Thymus (tissue), 14 donors: ENCODE measurements around the gene NRXN3. TPM values are rescaled to one million over a fixed set of nuclear protein-coding genes. Genes with fewer than 3 reads are reported as not detected.

Experiments used
- DNase-seq, 9 donors: peaks; one replicate each; pipeline ENCODE4 v3.0.0-alpha.2; 2013; ENCODE audit warnings: low spot score in 9 of 9, low read depth in 6 of 9, missing footprints in 1 of 9
- H3K27ac ChIP-seq, 2 donors: one replicate each; pipeline ENCODE4 v1.5.1; 2013; ENCODE audit warnings: control low read depth in 1 of 2, low read depth in 1 of 2, low read length in 1 of 2, mild to moderate bottlenecking in 1 of 2, moderate library complexity in 1 of 2
- H3K27me3 ChIP-seq, 2 donors: one replicate each; pipeline ENCODE4 v1.5.1; 2013; ENCODE audit warnings: low read length in 1 of 2; ENCODE audit not compliant: control insufficient read depth in 2 of 2, insufficient read depth in 1 of 2
- H3K36me3 ChIP-seq, 2 donors: one replicate each; pipeline ENCODE4 v1.5.1; 2013; ENCODE audit warnings: low read length in 1 of 2, mild to moderate bottlenecking in 1 of 2, moderate library complexity in 1 of 2; ENCODE audit not compliant: control insufficient read depth in 2 of 2, insufficient read depth in 2 of 2
- H3K4me1 ChIP-seq, 2 donors: one replicate each; pipeline ENCODE4 v1.5.1; 2013; ENCODE audit warnings: low read length in 2 of 2; ENCODE audit not compliant: control insufficient read depth in 2 of 2, insufficient read depth in 2 of 2
- H3K4me3 ChIP-seq, 2 donors: one replicate each; pipeline ENCODE4 v1.5.1; 2013; ENCODE audit warnings: low read length in 2 of 2, control low read depth in 1 of 2, mild to moderate bottlenecking in 1 of 2
- H3K9me3 ChIP-seq, 2 donors: one replicate each; pipeline ENCODE4 v1.5.1; 2013; ENCODE audit warnings: low read length in 1 of 2, mild to moderate bottlenecking in 1 of 2; ENCODE audit not compliant: control insufficient read depth in 2 of 2, insufficient read depth in 1 of 2
- WGBS: extraction: QIAGEN DNeasy Blood & Tissue Kit; methylation state at CpG from one replicate; pipeline ENCODE4 v1.1.7; 2013; 5-methylcytosine and 5-hydroxymethylcytosine counted together
- long read RNA-seq, 10 donors: transcript quantifications; one replicate each; lab custom pipeline, GENCODE V29; 2026
- polyA plus RNA-seq: library from polyadenylated mRNA; stranded (reverse); fragments of 200-250 nt; gene quantifications from one replicate; pipeline ENCODE4 v1.2.3, GENCODE V29; 2013
- total RNA-seq: library from RNA; stranded (reverse); fragments of 120-200 nt; gene quantifications from one replicate; pipeline ENCODE4 v1.2.4, GENCODE V29; 2013
- donor health status: healthy.

NRXN3 gene
- 3.7 TPM for total RNA-seq
- 1.5 TPM for polyA plus RNA-seq
- long read RNA-seq, donor 1, result 0 reads
- long read RNA-seq, donor 2, result 0 reads
- long read RNA-seq, donor 3, result 0 reads
- long read RNA-seq, donor 4, result 0 reads
- long read RNA-seq, donor 5, result 0 reads
- long read RNA-seq, donor 6, result 0 reads
- long read RNA-seq, donor 7, result 0 reads
- long read RNA-seq, donor 8, result 0 reads
- long read RNA-seq, donor 9, result 0 reads
- long read RNA-seq, donor 10, result 0 reads

- 9% methylated on average over 7 of the region's 7 CpGs for WGBS
- no peak for DNase-seq
- H3K9me3 ChIP-seq, result no peaks in the 10 kb centered on the region
- no peak within 1 kb of the TSS for H3K27ac ChIP-seq
- no peaks in the 10 kb centered on the region for H3K36me3 ChIP-seq
- H3K4me3 ChIP-seq, result peak within 1 kb of the TSS in 1 of 2 donors; percentile 2
- peaks cover 0 to 21% of the 10 kb centered on the region in 2 donors for H3K27me3 ChIP-seq
- no peaks in the 10 kb centered on the region for H3K4me1 ChIP-seq
These were observed at the start of gene NRXN3 for GRCh38 chr14:78170203-78170602. TSS of gene NRXN3 (plus strand) at chr14:78170373. CDS start at chr14:78243094, 72,721 bp downstream.

DNA sequence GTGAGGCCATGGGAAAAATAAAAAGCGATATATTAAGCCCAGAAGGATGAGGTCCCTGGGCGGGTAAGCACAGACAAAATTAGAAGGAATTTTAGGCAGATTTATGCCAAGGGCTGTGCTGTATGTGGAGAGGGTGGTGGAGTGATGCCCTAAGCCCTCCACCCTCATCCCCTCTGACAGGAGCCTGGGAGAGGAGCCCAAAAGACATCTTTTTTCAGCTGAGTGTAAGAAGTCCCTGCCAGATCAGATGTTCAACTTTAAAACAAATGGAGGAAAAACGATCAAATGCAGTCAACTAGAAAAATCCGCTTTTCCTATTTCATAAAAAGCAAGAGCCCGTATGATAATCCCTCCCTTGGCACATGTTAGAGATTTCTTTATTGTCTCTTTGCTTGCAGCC lies 47.7 kb upstream of the NRXN3 start:
- Histone ChIP-seq H3K9me3 (no peaks in the 10 kb centered on the region), H3K4me1 (no peaks in the 10 kb centered on the region), H3K4me3 (no peak overlapping the region), H3K27me3 (no peaks in the 10 kb centered on the region), H3K27ac (no peak overlapping the region), H3K36me3 (no peaks in the 10 kb centered on the region)
- no peak for DNase-seq
- 94% methylated on average over 5 of the region's 5 CpGs for WGBS

- Histone ChIP-seq H3K4me1 (no peaks in the 10 kb centered on the region), H3K9me3 (no peaks in the 10 kb centered on the region), H3K36me3 (no peaks in the 10 kb centered on the region), H3K27ac (no peak overlapping the region), H3K4me3 (no peak overlapping the region), H3K27me3 (no peaks in the 10 kb centered on the region)
- no peak for DNase-seq
- WGBS, result 89% methylated on average over 2 of the region's 2 CpGs
These were observed 46.4 kb upstream of the NRXN3 start for GRCh38 chr14:78123650-78124253.

- DNase-seq, result no peak
- H3K4me1 ChIP-seq, result no peaks in the 10 kb centered on the region
- WGBS, result 86% methylated on average over 9 of the region's 9 CpGs
These were observed 42.2 kb upstream of the NRXN3 start for GRCh38 chr14:78127961-78128360.

DNA sequence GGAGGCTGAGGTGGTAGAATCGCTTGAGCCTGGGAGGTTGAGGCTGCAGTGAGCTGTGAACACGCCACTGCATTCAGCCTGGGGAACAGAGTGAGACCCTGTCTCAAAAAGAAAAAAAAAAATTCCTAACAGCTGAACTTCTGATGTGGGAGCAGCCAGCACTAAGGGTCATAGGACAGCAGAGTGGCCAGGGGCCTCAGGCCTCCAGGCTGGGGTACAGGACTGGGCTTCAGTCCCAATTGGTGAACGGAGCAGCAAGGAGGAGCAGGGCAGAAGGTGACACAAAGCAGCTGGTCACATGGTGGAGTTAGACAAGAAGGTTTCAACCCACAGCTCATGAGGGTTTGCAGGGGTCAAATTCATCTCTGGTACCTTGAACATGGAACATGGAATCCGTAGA lies 40.8 kb upstream of the NRXN3 start:
- Histone ChIP-seq H3K9me3 (no peaks in the 10 kb centered on the region), H3K27ac (no peak overlapping the region), H3K4me3 (no peak overlapping the region), H3K4me1 (no peaks in the 10 kb centered on the region), H3K36me3 (no peaks in the 10 kb centered on the region), H3K27me3 (no peaks in the 10 kb centered on the region)
- 81% methylated on average over 4 of the region's 4 CpGs for WGBS
- no peak for DNase-seq

More at GRCh38 chr14:78127961-78128360, 42.2 kb upstream of the NRXN3 start:
- H3K4me3 ChIP-seq, result no peak overlapping the region
- H3K36me3 ChIP-seq, result no peaks in the 10 kb centered on the region
- no peaks in the 10 kb centered on the region for H3K9me3 ChIP-seq
- H3K27me3 ChIP-seq, result no peaks in the 10 kb centered on the region
- no peak overlapping the region for H3K27ac ChIP-seq

DNA sequence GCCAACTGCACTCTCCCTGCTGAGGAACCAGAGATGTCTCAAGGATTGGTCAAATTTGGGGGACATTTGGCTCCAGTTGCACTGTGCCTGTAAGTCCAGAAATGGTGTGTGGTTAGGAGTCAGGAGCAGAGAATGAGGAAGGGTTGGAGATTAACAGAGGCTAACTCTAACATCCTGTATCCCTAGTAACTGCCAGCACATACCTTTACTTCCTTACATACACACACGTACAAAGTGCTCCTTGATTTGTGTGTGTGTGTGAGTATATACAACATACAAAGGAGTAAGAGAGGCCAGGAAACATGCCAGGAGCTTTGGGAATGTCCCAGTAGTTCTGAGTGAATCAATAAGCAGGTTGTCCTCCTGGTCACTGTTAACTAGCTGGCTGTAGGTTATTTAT lies 39.8 kb upstream of the NRXN3 start:
- no peak overlapping the region for H3K4me3 ChIP-seq
- 89% methylated on average over 1 of the region's 1 CpG for WGBS
- no peak overlapping the region for H3K27ac ChIP-seq
- DNase-seq, result no peak
- H3K4me1 ChIP-seq, result no peaks in the 10 kb centered on the region
- no peaks in the 10 kb centered on the region for H3K27me3 ChIP-seq
- H3K36me3 ChIP-seq, result no peaks in the 10 kb centered on the region
- H3K9me3 ChIP-seq, result no peaks in the 10 kb centered on the region

GRCh38 chr14:78131201-78131600 lies 39.0 kb upstream of the NRXN3 start:
- Histone ChIP-seq H3K9me3 (no peaks in the 10 kb centered on the region), H3K4me1 (no peaks in the 10 kb centered on the region), H3K4me3 (no peak overlapping the region), H3K36me3 (no peaks in the 10 kb centered on the region), H3K27ac (no peak overlapping the region), H3K27me3 (no peaks in the 10 kb centered on the region)
- WGBS, result 75% methylated on average over 4 of the region's 4 CpGs
- DNase-seq, result no peak

- no peak overlapping the region for H3K27ac ChIP-seq
- H3K36me3 ChIP-seq, result no peaks in the 10 kb centered on the region
- no peaks in the 10 kb centered on the region for H3K27me3 ChIP-seq
- H3K4me1 ChIP-seq, result no peaks in the 10 kb centered on the region
- no peak overlapping the region for H3K4me3 ChIP-seq
- H3K9me3 ChIP-seq, result no peaks in the 10 kb centered on the region
- no peak for DNase-seq
- 93% methylated on average over 5 of the region's 5 CpGs for WGBS
These were observed 38.6 kb upstream of the NRXN3 start for GRCh38 chr14:78131616-78132015.

- Histone ChIP-seq H3K4me3 (no peak overlapping the region), H3K4me1 (no peaks in the 10 kb centered on the region), H3K27ac (no peak overlapping the region), H3K9me3 (no peaks in the 10 kb centered on the region), H3K27me3 (no peaks in the 10 kb centered on the region), H3K36me3 (no peaks in the 10 kb centered on the region)
- DNase-seq, result no peak
- 34% methylated on average over 4 of the region's 4 CpGs for WGBS
These were observed 34.7 kb upstream of the NRXN3 start for GRCh38 chr14:78135450-78135891.
